Measurements from ENCODE around the gene KCND3. TPM values are rescaled to one million over a fixed set of nuclear protein-coding genes. Genes with fewer than 3 reads are reported as not detected.

KCND3 gene
- polyA plus RNA-seq, 1 donor from 2014 or later: 7.8 TPM

GRCh38 chr1:111968511-111968910, 21.0 kb downstream of the KCND3 start:
- TF ChIP-seq EP300 (conservative IDR thresholded peaks at IDR 0.05; ENCODE audit: poor library complexity, severe bottlenecking) (no peak), REST (IDR thresholded peaks at IDR 0.05; ENCODE audit: borderline replicate concordance) (no peak), TAF1 (IDR thresholded peaks at IDR 0.05; ENCODE audit: low read depth) (no peak), SMC3 (conservative IDR thresholded peaks at IDR 0.05; ENCODE audit: poor library complexity) (no peak), MXI1 (conservative IDR thresholded peaks at IDR 0.05; ENCODE audit: poor library complexity, severe bottlenecking) (no peak), EZH2 (IDR thresholded peaks at IDR 0.05; ENCODE audit: borderline replicate concordance, insufficient read depth, low read length, poor library complexity, severe bottlenecking) (no peak), RAD21 (conservative IDR thresholded peaks at IDR 0.05) (no peak), POLR2AphosphoS5 (IDR thresholded peaks at IDR 0.05) (no peak)
- TF ChIP-seq, protein P1, sequence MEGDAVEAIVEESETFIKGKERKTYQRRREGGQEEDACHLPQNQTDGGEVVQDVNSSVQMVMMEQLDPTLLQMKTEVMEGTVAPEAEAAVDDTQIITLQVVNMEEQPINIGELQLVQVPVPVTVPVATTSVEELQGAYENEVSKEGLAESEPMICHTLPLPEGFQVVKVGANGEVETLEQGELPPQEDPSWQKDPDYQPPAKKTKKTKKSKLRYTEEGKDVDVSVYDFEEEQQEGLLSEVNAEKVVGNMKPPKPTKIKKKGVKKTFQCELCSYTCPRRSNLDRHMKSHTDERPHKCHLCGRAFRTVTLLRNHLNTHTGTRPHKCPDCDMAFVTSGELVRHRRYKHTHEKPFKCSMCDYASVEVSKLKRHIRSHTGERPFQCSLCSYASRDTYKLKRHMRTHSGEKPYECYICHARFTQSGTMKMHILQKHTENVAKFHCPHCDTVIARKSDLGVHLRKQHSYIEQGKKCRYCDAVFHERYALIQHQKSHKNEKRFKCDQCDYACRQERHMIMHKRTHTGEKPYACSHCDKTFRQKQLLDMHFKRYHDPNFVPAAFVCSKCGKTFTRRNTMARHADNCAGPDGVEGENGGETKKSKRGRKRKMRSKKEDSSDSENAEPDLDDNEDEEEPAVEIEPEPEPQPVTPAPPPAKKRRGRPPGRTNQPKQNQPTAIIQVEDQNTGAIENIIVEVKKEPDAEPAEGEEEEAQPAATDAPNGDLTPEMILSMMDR (IDR thresholded peaks at IDR 0.05; ENCODE audit: poor library complexity, severe bottlenecking): no peak
- H3K27me3 ChIP-seq (ENCODE audit: insufficient read depth, low read depth, low read length): no peaks in the 10 kb centered on the region
- H3K9me3 ChIP-seq (ENCODE audit: low read length): no peaks in the 10 kb centered on the region
- H2AFZ ChIP-seq (ENCODE audit: low read depth, low read length): no peak overlapping the region
- H3K79me2 ChIP-seq (replicated peaks; ENCODE audit: insufficient read depth, low read length): no peaks in the 10 kb centered on the region
- no peaks in the 10 kb centered on the region for H3K9me2 ChIP-seq (ENCODE audit: insufficient read depth, low read length)
- no peak overlapping the region for H3K4me3 ChIP-seq (ENCODE audit: low read length)
- no peaks in the 10 kb centered on the region for H4K20me1 ChIP-seq (ENCODE audit: insufficient read depth)
- H3K36me3 ChIP-seq (ENCODE audit: insufficient read depth, low read length): no peaks in the 10 kb centered on the region
- no peaks in the 10 kb centered on the region for H3F3A ChIP-seq (ENCODE audit: insufficient read depth, low read length, poor library complexity, severe bottlenecking)
- H3K9ac ChIP-seq (ENCODE audit: low read length): no peak overlapping the region
- H3K4me2 ChIP-seq (ENCODE audit: low read length): no peak overlapping the region
- no peak overlapping the region for H3K27ac ChIP-seq (ENCODE audit: low read length)

DNA sequence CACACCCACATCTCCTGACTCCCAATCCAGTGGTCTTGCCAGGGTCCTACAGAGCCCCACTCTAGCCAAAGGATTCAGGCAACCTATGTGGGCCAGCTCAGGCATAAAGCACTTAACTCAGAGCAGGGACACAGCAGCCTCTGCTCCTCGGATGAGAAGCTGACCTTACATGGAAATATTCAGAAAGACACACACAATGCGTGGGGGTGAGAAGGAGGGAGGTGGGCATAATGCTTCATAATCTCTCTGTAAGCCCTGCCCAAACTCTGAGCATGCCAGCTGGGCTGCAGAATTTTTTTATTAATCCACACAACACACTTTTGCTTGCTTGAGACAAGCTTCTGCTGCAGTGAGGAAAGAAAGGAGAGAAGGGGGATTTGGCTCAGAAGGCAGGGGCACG, 21.6 kb downstream of the KCND3 start:
- no peaks in the 10 kb centered on the region for H3F3A ChIP-seq (ENCODE audit: insufficient read depth, low read length, poor library complexity, severe bottlenecking)
- no peak overlapping the region for H3K27ac ChIP-seq (ENCODE audit: low read length)
- no peaks in the 10 kb centered on the region for H3K36me3 ChIP-seq (ENCODE audit: insufficient read depth, low read length)
- H2AFZ ChIP-seq (ENCODE audit: low read depth, low read length): no peak overlapping the region
- H3K9me3 ChIP-seq (ENCODE audit: low read length): no peaks in the 10 kb centered on the region
- H3K27me3 ChIP-seq (ENCODE audit: insufficient read depth, low read depth, low read length): no peaks in the 10 kb centered on the region
- no peak for TF ChIP-seq SMC3 (conservative IDR thresholded peaks at IDR 0.05; ENCODE audit: poor library complexity)
- TF ChIP-seq TAF1 (IDR thresholded peaks at IDR 0.05; ENCODE audit: low read depth): no peak
- no peak for TF ChIP-seq RAD21 (conservative IDR thresholded peaks at IDR 0.05)
- TF ChIP-seq POLR2AphosphoS5 (IDR thresholded peaks at IDR 0.05): no peak
- TF ChIP-seq EP300 (conservative IDR thresholded peaks at IDR 0.05; ENCODE audit: poor library complexity, severe bottlenecking): no peak
- TF ChIP-seq, protein P1 (IDR thresholded peaks at IDR 0.05; ENCODE audit: poor library complexity, severe bottlenecking): no peak
- no peak for TF ChIP-seq MXI1 (conservative IDR thresholded peaks at IDR 0.05; ENCODE audit: poor library complexity, severe bottlenecking)
- TF ChIP-seq EZH2 (IDR thresholded peaks at IDR 0.05; ENCODE audit: borderline replicate concordance, insufficient read depth, low read length, poor library complexity, severe bottlenecking): no peak
- TF ChIP-seq REST (IDR thresholded peaks at IDR 0.05; ENCODE audit: borderline replicate concordance): no peak
- H3K4me3 ChIP-seq (ENCODE audit: low read length): no peak overlapping the region
- no peaks in the 10 kb centered on the region for H3K79me2 ChIP-seq (replicated peaks; ENCODE audit: insufficient read depth, low read length)
- no peak overlapping the region for H3K9ac ChIP-seq (ENCODE audit: low read length)
- no peak overlapping the region for H3K4me2 ChIP-seq (ENCODE audit: low read length)
- H3K9me2 ChIP-seq (ENCODE audit: insufficient read depth, low read length): no peaks in the 10 kb centered on the region
- no peaks in the 10 kb centered on the region for H4K20me1 ChIP-seq (ENCODE audit: insufficient read depth)
